GM13976 (cell line): ENCODE results near the gene B4GALT1.

Experiments
- DNase-seq: peaks from one replicate; pipeline ENCODE4 v3.0.0; 2012; ENCODE audit warnings: low spot score
- in situ Hi-C: fragments of 300-500 bp; cut with MboI; formaldehyde crosslinking; loops from one replicate; pipeline ENCODE4 v1.12.0; 2022; ENCODE audit warnings: low sequenced_read_pairs, mixed read lengths, inconsistent platforms; ENCODE audit not compliant: unreplicated experiment
- TF ChIP-seq, protein P1 (sequence below): IDR thresholded peaks from 2 replicates; pipeline ENCODE4 v1.5.1; 2012; ENCODE audit warnings: borderline replicate concordance, mild to moderate bottlenecking; ENCODE audit not compliant: insufficient read depth; ENCODE audit errors: extremely low read depth, missing control alignments, control extremely low read depth

Gene B4GALT1

GRCh38 chr9:33189331-33189791 is 22.2 kb upstream of the B4GALT1 start:
- no peak for DNase-seq
- in situ Hi-C loops: no loop called here
- TF ChIP-seq, protein P1, sequence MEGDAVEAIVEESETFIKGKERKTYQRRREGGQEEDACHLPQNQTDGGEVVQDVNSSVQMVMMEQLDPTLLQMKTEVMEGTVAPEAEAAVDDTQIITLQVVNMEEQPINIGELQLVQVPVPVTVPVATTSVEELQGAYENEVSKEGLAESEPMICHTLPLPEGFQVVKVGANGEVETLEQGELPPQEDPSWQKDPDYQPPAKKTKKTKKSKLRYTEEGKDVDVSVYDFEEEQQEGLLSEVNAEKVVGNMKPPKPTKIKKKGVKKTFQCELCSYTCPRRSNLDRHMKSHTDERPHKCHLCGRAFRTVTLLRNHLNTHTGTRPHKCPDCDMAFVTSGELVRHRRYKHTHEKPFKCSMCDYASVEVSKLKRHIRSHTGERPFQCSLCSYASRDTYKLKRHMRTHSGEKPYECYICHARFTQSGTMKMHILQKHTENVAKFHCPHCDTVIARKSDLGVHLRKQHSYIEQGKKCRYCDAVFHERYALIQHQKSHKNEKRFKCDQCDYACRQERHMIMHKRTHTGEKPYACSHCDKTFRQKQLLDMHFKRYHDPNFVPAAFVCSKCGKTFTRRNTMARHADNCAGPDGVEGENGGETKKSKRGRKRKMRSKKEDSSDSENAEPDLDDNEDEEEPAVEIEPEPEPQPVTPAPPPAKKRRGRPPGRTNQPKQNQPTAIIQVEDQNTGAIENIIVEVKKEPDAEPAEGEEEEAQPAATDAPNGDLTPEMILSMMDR: no peak

- TF ChIP-seq, protein P1: no peak
- no peak for DNase-seq
- in situ Hi-C loops: no loop called here
Measured at GRCh38 chr9:33188711-33189110, 21.6 kb upstream of the B4GALT1 start.

DNA sequence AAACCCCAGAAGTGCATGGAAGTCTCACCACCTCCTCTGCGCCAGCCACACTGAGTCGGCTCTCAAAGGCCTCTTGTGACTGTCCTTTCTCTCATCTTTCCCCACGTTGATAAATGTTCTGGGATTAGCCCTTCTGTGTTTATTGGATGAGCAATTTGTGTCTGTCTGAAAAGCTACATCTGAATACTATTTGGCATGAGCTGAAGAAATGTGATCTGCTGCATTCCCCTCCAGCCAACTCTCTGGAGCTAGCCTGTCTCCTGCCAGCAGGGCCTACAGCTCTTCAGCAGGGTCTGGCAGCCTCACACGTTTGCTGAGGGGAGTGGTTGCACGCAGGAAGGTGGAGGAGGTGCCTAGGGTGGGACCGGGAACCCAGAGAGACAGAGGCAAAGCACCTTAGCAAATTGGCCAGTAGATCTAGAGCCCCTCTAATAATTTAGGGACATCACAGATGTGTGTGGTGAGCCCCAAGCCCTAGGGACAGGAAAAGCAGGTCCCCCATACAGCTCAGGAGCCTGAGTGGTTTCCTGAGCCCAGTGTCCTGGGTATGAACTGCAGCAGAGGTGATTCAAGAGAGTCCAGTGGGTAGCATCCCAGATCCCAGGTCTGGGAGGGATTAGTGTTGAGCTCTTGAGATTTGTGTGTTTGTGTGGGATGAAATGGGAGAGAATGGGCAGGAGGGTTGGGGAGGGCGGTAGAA is 20.5 kb upstream of the B4GALT1 start:
- TF ChIP-seq, protein P1: no peak
- DNase-seq: no peak
- in situ Hi-C loops: no loop called here

DNA sequence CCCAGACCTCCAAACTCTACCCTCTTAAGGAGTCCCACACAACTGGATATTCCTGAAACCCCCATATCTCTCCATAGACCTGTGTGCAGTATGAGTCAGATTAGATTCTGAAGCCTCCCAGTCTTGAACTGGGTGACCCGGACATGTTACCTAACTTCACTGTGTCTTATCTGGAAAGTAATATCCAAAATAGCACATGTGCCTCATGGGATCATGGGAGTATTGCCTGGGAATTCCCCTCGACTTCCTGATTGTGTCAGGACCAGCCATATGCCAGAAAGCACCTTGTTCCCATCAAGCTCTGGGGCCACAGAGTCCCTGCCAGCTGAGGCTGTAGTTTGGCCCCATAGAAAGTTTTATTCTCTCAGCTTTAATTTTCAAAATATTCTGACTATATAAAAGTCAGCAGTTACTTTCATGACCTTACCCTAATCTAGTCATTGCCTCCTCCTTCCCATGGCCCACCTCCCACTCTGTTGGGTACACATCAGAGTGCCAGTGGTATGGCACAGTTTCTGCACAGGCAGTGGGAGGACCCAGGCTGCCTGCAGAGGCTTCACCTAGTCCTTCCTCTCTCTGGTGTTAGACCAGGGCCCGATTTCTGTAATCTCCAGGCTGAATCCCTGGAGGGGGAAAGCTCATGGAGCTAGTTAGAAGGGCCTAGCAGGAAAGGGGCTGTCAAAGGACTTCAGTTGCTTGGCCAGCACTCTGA is 19.5 kb upstream of the B4GALT1 start:
- no peak for DNase-seq
- in situ Hi-C loops: no loop called here
- TF ChIP-seq, protein P1: no peak

GRCh38 chr9:33185858-33186257 is 18.7 kb upstream of the B4GALT1 start:
- DNase-seq: no peak
- in situ Hi-C loops: no loop called here
- TF ChIP-seq, protein P1: no peak

DNA sequence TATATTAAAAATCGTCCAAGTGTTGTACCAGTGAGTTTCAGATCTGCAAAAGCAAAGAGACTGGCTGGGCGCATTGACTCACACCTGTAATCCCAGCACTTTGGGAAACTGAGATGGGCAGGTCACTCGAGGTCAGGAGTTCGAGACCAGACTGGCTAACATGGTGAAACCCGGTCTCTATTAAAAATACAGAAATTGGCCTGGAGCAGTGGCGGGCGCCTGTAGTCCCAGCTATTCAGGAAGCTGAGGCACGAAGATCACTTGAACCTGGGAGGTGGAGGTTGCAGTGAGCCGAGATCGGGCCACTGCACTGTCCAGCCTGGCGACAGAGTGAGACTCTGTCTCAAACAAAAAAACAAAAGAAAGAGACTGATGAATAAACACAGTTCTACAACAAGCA is 18.3 kb upstream of the B4GALT1 start:
- in situ Hi-C loops: no loop called here
- no peak for DNase-seq
- TF ChIP-seq, protein P1: no peak
